Melanocyte of skin (primary cell): Measurements from ENCODE around the gene GPX8. TPM values are rescaled to one million over a fixed set of nuclear protein-coding genes. Genes with fewer than 3 reads are reported as not detected.

Experiments
- small RNA-seq, 2 donors: library from RNA; depleted of rRNA; stranded (forward); fragments of <200 nt; gene quantifications; one replicate each; pipeline ENCODE3, GENCODE V24; 2012
- total RNA-seq, 2 donors: library from RNA; depleted of rRNA; stranded (reverse); fragments of >200 nt; gene quantifications; 2 replicates each; pipeline ENCODE4 v1.2.3, GENCODE V29; 2012

GPX8 gene
- total RNA-seq, result 10 to 100 TPM; 47.5 to 67.3 TPM

GRCh38 chr5:55159763-55160492, at the start of gene GPX8:
GPX8 (plus strand) TSS chr5:55160171; CDS start chr5:55160193, 22 bp downstream.

GRCh38 chr5:55172937-55173686, 13.1 kb downstream of the GPX8 start, which contains the start of gene CDC20B:
CDC20B (minus strand) TSS chr5:55173177; CDS start chr5:55173000, 177 bp downstream.

Small RNA genes within 50 kb of the gene (small RNA-seq; reads per million reads assigned to genes)
- gene MIR449A, result 2.5 to 9.9 reads per million in 2 donors
- gene MIR449B, result 0 to 0.13 reads per million in 2 donors
- 0.41 to 3.9 reads per million in 2 donors for gene MIR449C

Other genes starting within 250 kb of the GPX8 start
- gene ESM1, start 174.6 kb upstream of the GPX8 start, total RNA-seq, result not detected
- not detected for gene GZMK, start 135.9 kb upstream of the GPX8 start, total RNA-seq
- not detected for gene GZMA, start 57.5 kb upstream of the GPX8 start, total RNA-seq
- not detected for gene CDC20B, start 13.0 kb downstream of the GPX8 start, total RNA-seq
- 1 to 10 TPM in 1 of 2 donors, not detected in 1; 1.0 TPM for gene MCIDAS, start 67.1 kb downstream of the GPX8 start, total RNA-seq
- 1 to 10 TPM in 1 of 2 donors, not detected in 1; 1.4 TPM for gene CCNO, start 73.4 kb downstream of the GPX8 start, total RNA-seq
- 10 to 100 TPM; 25.5 to 31.3 TPM for gene DHX29, start 147.5 kb downstream of the GPX8 start, total RNA-seq
- 100 to 1,000 TPM in 1 of 2 donors, 10 to 100 TPM in 1; 79.8 to 110 TPM for gene MTREX, start 147.8 kb downstream of the GPX8 start, total RNA-seq